GM19099 (cell line): ENCODE measurements around the gene OR6F1.

Source experiments
- POLR2A ChIP-seq: IDR thresholded peaks from 3 replicates; pipeline ENCODE4 v1.6.1; 2011; ENCODE audit warnings: low read depth; ENCODE audit not compliant: insufficient read length; ENCODE audit errors: extremely low read depth

OR6F1 gene

DNA sequence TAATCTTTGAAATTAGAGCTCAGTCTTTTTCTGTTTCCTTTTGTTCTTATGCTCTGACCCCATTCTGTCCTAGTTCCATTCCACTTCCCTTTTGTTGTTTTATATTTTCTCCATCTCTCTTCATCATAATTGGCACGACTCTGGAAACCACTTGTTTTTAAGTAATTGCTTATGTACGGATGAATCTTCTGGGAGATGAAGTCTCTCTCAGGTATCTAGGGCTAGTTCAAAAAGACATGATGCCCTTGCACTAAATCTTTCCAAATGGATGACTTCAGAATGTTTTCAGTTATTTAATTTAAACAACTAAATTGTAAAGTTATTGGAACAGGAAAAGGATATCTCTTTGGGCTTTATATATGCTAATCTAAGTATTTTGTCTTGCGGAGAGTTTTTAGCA is at the start of gene OR6F1:
TSS of gene OR6F1 (minus strand) at position 101 of the 400 bp plus-strand sequence. CDS start 3,891 bp downstream, outside the sequence.
- TF ChIP-seq POLR2A: no peak

DNA sequence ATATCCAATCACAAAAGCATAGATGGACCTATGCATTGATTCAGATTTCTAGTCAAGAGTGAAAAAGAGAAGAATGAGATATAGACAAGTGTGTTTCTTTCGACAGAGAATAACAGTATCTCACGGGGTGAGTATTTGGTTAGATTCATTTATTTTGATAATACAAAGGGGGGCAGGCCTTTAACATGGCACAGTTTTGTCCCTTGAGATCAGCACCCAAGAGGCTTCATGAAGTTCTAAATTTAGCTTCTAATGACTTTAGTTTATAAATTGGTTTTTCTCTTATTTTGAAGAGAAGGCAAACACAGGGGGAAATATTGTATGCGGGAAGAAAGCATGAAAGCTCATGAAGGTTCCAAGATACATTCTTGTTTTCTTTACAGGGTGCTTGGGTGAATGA is 44.0 kb upstream of the OR6F1 start, which contains the start of gene OR1C1:
TSS of gene OR1C1 (minus strand) at position 101 of the 400 bp plus-strand sequence. CDS start 2,150 bp downstream, outside the sequence.
- TF ChIP-seq POLR2A: no peak

DNA sequence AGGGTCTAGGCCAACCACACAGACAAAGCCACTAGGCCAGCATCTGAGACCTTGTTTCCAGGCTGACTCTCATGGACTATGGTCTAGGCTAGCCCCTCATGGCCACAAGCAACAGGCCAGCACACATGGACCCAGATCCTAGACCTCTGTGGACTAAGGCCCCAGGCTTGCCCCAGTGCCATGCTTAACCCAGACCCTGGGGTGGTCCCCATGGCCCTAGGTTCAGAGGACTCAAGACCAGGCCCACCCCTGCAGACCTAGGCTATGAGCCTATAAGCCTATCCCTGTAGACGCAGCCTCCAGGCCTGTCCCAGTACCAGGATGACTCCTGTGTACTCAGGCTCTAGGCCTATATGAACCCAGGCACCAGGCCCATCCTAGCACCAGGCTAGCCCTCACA is 33.4 kb upstream of the OR6F1 start:
- no peak for TF ChIP-seq POLR2A

GRCh38 chr1:247748041-247748440 is 31.6 kb upstream of the OR6F1 start, which contains the start of gene OR14A2:
Gene OR14A2 (minus strand): TSS chr1:247748141.
- TF ChIP-seq POLR2A: no peak

DNA sequence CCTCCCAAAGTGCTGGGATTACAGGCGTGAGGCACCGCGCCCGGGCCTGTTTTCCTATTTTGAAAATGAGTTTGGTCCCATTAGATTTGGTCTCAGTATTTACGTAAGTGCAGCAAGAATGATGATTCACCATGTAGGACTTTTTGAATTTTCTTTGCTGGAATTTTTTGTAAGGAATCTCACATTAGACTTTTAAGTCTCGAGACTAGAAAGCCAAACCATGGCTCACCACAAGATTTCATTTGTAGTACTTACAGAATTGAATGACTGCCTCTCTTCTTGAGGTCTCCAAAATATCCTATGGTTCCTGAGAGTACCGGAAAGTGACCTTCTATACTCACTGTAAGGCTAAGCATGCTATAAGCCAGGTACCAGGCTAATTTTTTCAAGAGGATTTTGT is 31.2 kb upstream of the OR6F1 start:
- no peak for TF ChIP-seq POLR2A

DNA sequence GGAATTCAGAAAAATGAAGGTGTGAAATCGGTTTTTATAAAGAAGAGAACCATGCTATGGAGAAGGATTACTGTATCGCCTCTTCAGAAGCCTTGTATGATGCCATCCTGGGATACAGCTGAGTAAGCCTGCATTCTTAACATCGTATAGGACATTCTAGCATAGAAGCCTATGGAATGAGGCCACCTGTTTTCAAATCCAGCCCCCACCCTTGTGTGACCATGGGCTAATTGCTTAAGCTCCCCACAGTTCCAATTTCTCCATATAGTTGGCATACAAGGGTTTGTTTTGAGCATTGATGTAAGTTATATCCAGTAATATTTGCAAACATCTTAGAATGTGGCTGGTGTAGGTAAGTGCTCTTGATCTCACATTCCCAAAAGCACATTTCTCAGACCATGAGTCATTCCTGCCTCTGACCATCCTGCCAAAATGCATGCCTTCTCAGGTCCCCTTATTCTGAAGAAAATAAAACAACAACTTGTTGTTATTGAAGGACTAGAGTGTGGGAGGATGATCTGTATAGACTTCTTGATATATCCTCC is 30.0 kb upstream of the OR6F1 start:
- no peak for TF ChIP-seq POLR2A

- no peak for TF ChIP-seq POLR2A
Observed at GRCh38 chr1:247741756-247742155, 25.3 kb upstream of the OR6F1 start.

- no peak for TF ChIP-seq POLR2A
Observed at GRCh38 chr1:247740721-247741120, 24.3 kb upstream of the OR6F1 start.

DNA sequence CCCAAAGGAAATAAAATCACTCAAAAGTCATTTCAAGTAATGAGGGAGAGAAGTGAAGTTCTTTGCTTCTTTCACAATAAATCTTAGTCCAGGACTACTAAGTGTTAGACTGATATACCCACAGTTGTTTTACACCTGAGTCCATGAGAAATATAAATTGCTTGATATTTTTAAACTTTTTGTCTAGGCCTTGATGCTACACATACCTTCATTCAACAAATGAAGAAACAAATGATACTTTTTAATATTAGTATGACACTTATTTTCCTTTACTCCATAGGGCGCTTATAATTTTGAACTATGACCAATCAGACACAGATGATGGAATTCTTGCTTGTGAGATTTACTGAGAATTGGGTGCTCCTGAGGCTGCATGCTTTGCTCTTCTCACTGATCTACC is 21.9 kb upstream of the OR6F1 start, which contains the start of gene OR14K1:
TSS of gene OR14K1 (plus strand) at position 301 of the 400 bp plus-strand sequence. CDS start at position 301, 0 bp downstream.
- TF ChIP-seq POLR2A: no peak

- TF ChIP-seq POLR2A: no peak
Observed at GRCh38 chr1:247721222-247721621, 4.8 kb upstream of the OR6F1 start.

- no peak for TF ChIP-seq POLR2A
Observed at GRCh38 chr1:247713753-247714152, 2.7 kb downstream of the OR6F1 start.

- no peak for TF ChIP-seq POLR2A
Observed at GRCh38 chr1:247701338-247701737, 15.1 kb downstream of the OR6F1 start.

DNA sequence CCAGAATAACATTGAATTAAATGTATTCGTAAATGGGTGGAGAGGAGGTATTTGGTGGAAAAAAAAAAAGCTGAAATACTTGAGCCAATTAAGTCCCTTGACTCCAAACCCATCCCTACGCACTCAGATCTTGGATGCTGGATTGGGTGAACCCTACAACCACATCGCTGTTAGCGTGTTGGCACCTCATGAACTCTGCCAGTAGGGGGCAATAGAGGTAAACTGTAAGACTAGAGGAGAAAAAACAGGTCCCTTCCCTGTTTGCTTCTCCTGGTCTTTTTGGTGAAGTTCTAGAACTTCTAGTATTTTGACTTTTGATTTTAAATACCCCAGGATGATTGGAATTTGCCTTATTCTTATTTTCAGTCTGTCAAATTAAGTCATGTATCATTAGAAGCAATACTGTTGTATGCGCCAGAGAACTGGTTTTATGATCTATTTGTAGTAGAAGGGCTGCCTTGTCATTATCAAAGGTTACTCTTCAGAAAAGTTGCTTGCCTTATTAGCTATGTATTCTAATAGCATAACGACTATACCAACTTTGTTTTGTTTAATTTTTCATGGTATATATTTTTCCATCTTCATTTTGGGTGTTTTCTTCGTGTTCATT is 35.1 kb downstream of the OR6F1 start:
- no peak for TF ChIP-seq POLR2A

DNA sequence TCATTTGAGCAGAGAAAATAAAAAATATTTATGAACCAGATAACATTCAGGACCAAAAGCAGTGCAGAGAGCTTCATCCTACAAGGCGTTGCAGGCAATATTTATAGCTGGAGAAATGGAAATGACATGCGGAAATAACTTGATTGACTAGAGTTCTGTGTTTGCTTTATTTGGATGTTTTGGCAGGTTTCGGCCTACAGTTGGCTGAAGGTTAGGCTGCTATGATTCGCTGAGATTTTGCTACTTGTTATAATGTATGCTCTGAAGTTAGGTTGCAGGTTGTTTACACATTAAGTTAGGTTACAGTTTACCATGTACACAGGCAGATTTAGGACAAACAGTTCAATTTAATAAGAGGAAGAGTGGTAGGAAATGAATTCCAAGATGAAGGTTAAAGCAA is 36.3 kb downstream of the OR6F1 start:
- no peak for TF ChIP-seq POLR2A

GRCh38 chr1:247679639-247680038 is 36.8 kb downstream of the OR6F1 start, which contains the start of gene OR13G1:
Gene OR13G1 (minus strand): TSS chr1:247679739. CDS start chr1:247673041, 6,698 bp downstream.
- TF ChIP-seq POLR2A: no peak

DNA sequence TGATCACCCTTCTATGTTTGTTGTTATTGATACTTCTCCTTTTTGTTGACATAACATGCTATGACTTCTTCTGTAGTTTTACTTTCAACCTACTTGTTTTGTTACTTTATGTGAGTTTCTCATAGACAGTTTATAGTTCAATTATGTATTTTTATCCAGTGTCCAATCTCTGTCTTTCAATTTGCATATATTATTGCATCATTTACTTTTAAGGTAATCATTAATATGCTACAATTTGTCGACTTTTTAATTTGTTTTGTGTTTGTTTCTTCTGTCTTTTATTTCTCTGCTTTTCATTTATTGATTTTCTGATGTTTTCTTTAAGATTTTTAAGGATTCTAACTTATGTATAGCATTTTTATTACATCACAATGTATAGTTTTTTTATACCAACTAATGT is 47.2 kb downstream of the OR6F1 start:
- no peak for TF ChIP-seq POLR2A
